GM13976 (cell line): ENCODE data around the gene NAA20.

ENCODE experiments used
- DNase-seq: peaks from one replicate; pipeline ENCODE4 v3.0.0; 2012; ENCODE audit warnings: low spot score
- CTCF ChIP-seq: IDR thresholded peaks from 2 replicates; pipeline ENCODE4 v1.5.1; 2012; ENCODE audit warnings: borderline replicate concordance, mild to moderate bottlenecking; ENCODE audit not compliant: insufficient read depth; ENCODE audit errors: extremely low read depth, missing control alignments, control extremely low read depth
- in situ Hi-C: fragments of 300-500 bp; cut with MboI; formaldehyde crosslinking; loops from one replicate; pipeline ENCODE4 v1.12.0; 2022; ENCODE audit warnings: low sequenced_read_pairs, mixed read lengths, inconsistent platforms; ENCODE audit not compliant: unreplicated experiment

Gene NAA20

GRCh38 chr20:20038586-20038985, 21.4 kb downstream of the NAA20 start:
- no peak for TF ChIP-seq CTCF
- in situ Hi-C loops, result no loop called here
- DNase-seq, result no peak

- TF ChIP-seq CTCF, result no peak
- in situ Hi-C loops, result no loop called here
- no peak for DNase-seq
Observed at GRCh38 chr20:20039752-20040387, 22.7 kb downstream of the NAA20 start.

GRCh38 chr20:20051767-20052073, 34.6 kb downstream of the NAA20 start:
- no peak for TF ChIP-seq CTCF
- in situ Hi-C loops, result no loop called here
- no peak for DNase-seq

- TF ChIP-seq CTCF, result no peak
- in situ Hi-C loops, result no loop called here
- DNase-seq, result peak; percentile 95
Observed at GRCh38 chr20:20052074-20052970, 35.2 kb downstream of the NAA20 start, which contains the start of the genes CFAP61 and CRNKL1. TSS of gene CFAP61 (plus strand) at chr20:20052532. CDS start at chr20:20056654, 4,122 bp downstream. TSS of gene CRNKL1 (minus strand) at chr20:20052466. CDS start at chr20:20052342, 124 bp downstream.

GRCh38 chr20:20060234-20060998, 43.3 kb downstream of the NAA20 start:
- in situ Hi-C loops, result no loop called here
- DNase-seq, result no peak
- TF ChIP-seq CTCF, result no peak

- DNase-seq, result no peak
- no peak for TF ChIP-seq CTCF
- in situ Hi-C loops, result no loop called here
Observed at GRCh38 chr20:20063941-20064702, 47.0 kb downstream of the NAA20 start.
